HG03066 (cell line): ENCODE data around the gene ARL8A.
"Not testable (repeated sequence)": the region's sequence is repeated elsewhere in the genome, so short reads cannot be mapped to it uniquely, and the experiment has no call there.

Experiments used
- ATAC-seq: cut with Tn5 transposase; IDR thresholded peaks from one replicate; pipeline ENCODE4 v1.9.1; 2021; ENCODE audit warnings: low read depth; ENCODE audit not compliant: unreplicated experiment

The ARL8A gene

GRCh38 chr1:202143011-202143767, 1.3 kb downstream of the ARL8A start:
- ATAC-seq, result peak; percentile 30

- not testable (repeated sequence) for ATAC-seq
These were observed 3.1 kb downstream of the ARL8A start for GRCh38 chr1:202141468-202141867.

GRCh38 chr1:202140833-202141232, 3.7 kb downstream of the ARL8A start:
- no peak for ATAC-seq

GRCh38 chr1:202135221-202135721, 9.3 kb downstream of the ARL8A start:
- ATAC-seq, result no peak

- ATAC-seq, result no peak
These were observed 9.8 kb downstream of the ARL8A start for GRCh38 chr1:202134645-202135172.

GRCh38 chr1:202133989-202134388, 10.5 kb downstream of the ARL8A start:
- no peak for ATAC-seq

- ATAC-seq, result no peak
These were observed 11.0 kb downstream of the ARL8A start for GRCh38 chr1:202133496-202133895.

GRCh38 chr1:202133001-202133400, 11.5 kb downstream of the ARL8A start:
- no peak for ATAC-seq

- no peak for ATAC-seq
These were observed 12.3 kb downstream of the ARL8A start for GRCh38 chr1:202131956-202132821.

- ATAC-seq, result no peak
These were observed 13.6 kb downstream of the ARL8A start for GRCh38 chr1:202130816-202131522.

GRCh38 chr1:202130297-202130721, 14.2 kb downstream of the ARL8A start:
- ATAC-seq, result no peak

GRCh38 chr1:202129453-202130296, 14.9 kb downstream of the ARL8A start:
- ATAC-seq, result no peak

- no peak for ATAC-seq
These were observed 16.5 kb downstream of the ARL8A start for GRCh38 chr1:202127836-202128622.

GRCh38 chr1:202127061-202127460, 17.5 kb downstream of the ARL8A start:
- no peak for ATAC-seq

GRCh38 chr1:202126426-202126825, 18.1 kb downstream of the ARL8A start:
- no peak for ATAC-seq

- no peak for ATAC-seq
These were observed 18.9 kb downstream of the ARL8A start for GRCh38 chr1:202125611-202126010.

- no peak for ATAC-seq
These were observed 20.4 kb downstream of the ARL8A start for GRCh38 chr1:202124142-202124541.

- ATAC-seq, result no peak
These were observed 21.2 kb downstream of the ARL8A start for GRCh38 chr1:202123336-202123813.
